Stimulated activated CD4-positive, alpha-beta T cell treated with anti-CD3 and anti-CD28 coated beads, Interleukin-1b, Interleukin-23, amount 100 ng/mL, for 4 hours (primary cell): ENCODE measurements around the gene ANKRD45.
"Not testable (repeated sequence)": the region's sequence is repeated elsewhere in the genome, so short reads cannot be mapped to it uniquely, and the experiment has no call there.

Experiments used
- DNase-seq, 2 donors: peaks; one replicate each; pipeline ENCODE4 v3.0.0-alpha.2; 2020; ENCODE audit warnings: low read depth in 2 of 2

The ANKRD45 gene

DNA sequence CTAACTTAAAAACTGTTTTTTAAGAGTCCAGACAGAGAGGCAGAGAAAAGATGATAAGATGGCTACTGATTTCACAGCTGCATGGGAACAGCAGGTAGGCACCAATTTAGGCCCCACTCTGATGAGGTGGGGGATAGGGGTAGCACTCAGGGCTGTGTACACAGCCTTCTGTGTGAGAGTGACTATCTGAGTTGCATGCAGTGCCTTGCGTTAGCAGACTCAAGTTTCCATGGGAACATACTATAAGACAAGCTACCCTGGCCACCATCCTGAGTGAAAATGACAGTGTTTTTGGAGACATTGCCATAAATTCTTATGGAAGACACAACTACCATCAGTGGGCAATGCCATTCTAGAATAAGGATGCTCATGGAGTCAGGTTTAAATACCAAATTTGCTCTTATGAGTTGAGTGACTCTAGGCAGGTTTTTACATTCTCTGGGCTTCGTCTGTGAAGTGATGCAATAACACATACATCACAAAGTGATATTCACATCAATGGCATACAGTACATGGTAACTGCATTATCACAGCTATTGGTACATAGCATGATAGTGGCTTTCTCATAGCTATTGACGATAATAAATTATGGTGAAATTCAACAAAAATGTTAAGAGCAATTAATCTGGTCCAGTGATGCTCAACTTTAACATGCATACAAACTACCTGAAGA lies 97.3 kb downstream of the ANKRD45 start:
- DNase-seq: no peak

- no peak for DNase-seq
Observed at GRCh38 chr1:173570370-173571007, 99.2 kb downstream of the ANKRD45 start.

DNA sequence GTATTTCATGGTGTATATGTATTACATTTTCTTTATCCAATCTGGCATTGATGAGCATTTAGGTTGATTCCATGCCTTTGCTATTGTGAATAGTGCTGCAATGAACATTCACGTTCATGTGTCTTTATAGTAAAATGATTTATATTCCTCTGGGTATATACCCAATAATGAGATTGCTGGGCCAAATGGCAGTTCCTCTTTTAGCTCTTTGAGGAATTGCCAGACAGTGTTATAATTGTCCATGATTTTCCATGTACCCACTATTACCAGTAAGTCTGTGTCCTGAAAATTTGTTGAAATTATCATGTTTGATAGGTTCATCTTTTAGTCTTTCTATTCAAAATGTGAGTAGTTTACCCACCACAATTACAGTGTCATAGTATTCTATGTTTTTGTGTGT lies 101.2 kb downstream of the ANKRD45 start:
- no peak for DNase-seq

GRCh38 chr1:173563846-173564245 lies 105.8 kb downstream of the ANKRD45 start:
- not testable (repeated sequence) for DNase-seq

DNA sequence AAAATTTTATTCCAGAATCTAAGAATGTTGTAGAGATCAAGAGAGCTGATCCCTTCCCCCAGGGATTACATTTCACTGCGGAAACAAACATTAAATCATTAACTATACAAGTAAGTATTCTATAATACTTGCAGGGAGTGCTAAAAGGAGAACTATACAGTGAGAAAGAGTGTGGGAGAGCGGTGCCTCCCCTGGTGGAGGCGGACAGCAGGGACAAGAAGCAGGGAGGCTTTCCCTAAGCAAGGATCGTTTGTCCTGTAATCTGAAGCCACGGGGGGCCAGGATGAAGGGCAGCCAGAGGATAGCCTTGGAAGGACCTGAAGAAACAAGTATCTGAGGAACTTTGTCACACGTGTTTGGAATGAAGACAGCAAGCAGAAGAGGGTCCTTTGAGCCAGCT lies 106.8 kb downstream of the ANKRD45 start:
- DNase-seq: no peak

DNA sequence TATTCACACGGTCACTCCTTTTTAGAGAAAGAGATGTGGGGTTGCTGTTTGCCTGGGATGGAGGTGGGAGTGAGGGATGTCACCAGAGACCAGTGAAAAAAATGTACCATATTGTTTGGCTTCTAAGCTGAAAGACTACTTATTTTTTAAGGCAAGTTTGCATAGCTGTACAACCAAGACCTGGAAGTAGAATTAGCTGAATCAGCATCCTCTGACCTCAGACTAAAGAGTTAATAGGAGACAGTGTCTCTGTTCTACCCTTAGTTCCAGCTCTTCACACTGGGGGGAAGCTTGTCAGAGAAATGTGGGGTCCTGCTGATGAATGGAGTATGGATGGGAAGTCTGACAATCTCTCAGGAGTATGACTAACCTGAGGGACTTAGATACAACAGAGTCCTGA lies 108.4 kb downstream of the ANKRD45 start:
- no peak for DNase-seq

DNA sequence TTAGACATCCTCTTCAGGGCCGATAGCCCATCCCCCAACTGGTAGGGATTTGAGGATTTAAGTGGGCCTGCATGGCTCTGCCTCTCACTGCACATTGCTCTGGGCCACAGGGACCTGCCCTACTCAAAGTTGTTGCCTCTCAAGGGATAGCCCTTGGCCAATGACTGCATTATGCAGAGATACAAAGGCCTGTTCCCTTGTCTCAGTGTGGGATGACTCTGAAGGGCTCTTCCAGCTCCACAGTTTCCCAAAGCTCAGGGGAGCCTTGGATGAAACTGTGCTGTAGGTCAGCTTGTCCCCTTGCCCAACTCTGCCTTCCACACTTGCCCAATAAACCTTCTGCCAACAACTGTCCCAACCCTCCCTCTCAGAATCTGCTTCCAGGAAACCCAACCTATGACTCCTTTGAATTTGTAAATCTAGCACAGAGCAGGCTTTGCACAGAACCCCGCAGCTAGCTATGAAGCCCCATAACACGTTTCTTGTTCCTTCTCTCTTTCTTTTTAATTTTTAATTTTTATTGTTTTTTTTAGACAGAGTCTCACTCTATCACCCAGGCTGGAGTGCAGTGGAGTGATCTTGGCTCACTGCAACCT lies 109.3 kb downstream of the ANKRD45 start:
- no peak for DNase-seq
